Heart right ventricle (tissue), 16 donors: ENCODE data around the gene SH3TC2. TPM values are rescaled to one million over a fixed set of nuclear protein-coding genes. Genes with fewer than 3 reads are reported as not detected.
A peak's percentile ranks its signal among the peaks of the same experiment; 100 is the strongest.

ENCODE experiments used
- ATAC-seq, 8 donors: fragments of 200-7000 bp; cut with Tn5 transposase; one replicate each; pipeline ENCODE4 v1.9.1; 2020; ENCODE audit warnings: mild to moderate bottlenecking in 8 of 8, moderate library complexity in 8 of 8, moderate number of reproducible peaks in 1 of 8
- DNase-seq, 2 donors: peaks; one replicate each; pipeline ENCODE4 v3.0.0-alpha.2; 2020
- H3K27ac ChIP-seq, 10 donors: fragments of 200-600 bp; sonication (generic) in 2 of 10; one replicate each; pipeline versions ENCODE4 v1.5.0 to v1.8.0; 2020 to 2022; ENCODE audit warnings: mild to moderate bottlenecking in 3 of 10
- H3K27me3 ChIP-seq, 7 donors: fragments of 200-600 bp; one replicate each; pipeline ENCODE4 v1.8.0; 2021 to 2022; ENCODE audit warnings: mild to moderate bottlenecking in 2 of 7
- H3K36me3 ChIP-seq, 9 donors: fragments of 200-600 bp; sonication (generic) in 1 of 9; one replicate each; pipeline versions ENCODE4 v1.5.0 to v1.8.0; 2020 to 2022; ENCODE audit warnings: mild to moderate bottlenecking in 2 of 9
- H3K4me1 ChIP-seq, 9 donors: fragments of 200-600 bp; sonication (generic) in 1 of 9; one replicate each; pipeline versions ENCODE4 v1.5.0 to v1.8.0; 2020 to 2022; ENCODE audit warnings: mild to moderate bottlenecking in 4 of 9
- H3K4me3 ChIP-seq, 10 donors: fragments of 200-600 bp; sonication (generic) in 2 of 10; one replicate each; pipeline versions ENCODE4 v1.5.0 to v1.8.0; 2020 to 2022; ENCODE audit warnings: mild to moderate bottlenecking in 7 of 10, moderate library complexity in 2 of 10
- H3K9me3 ChIP-seq, 11 donors: fragments of 200-600 bp in 10 of 11; sonication (generic) in 2 of 11; one replicate each; pipeline versions ENCODE4 v1.5.0 to v1.8.0; 2013 to 2022; ENCODE audit warnings: mild to moderate bottlenecking in 2 of 11, control low read depth in 1 of 11, moderate library complexity in 1 of 11
- CTCF ChIP-seq, 9 donors: fragments of 200-600 bp; sonication (generic) in 2 of 9; IDR thresholded peaks; one replicate each; pipeline versions ENCODE4 v1.5.0 to v1.8.0; 2021 to 2022; ENCODE audit warnings: antibody characterized with exemption in 9 of 9, mild to moderate bottlenecking in 5 of 9, moderate library complexity in 1 of 9
- WGBS, 2 donors: extraction: QIAGEN DNeasy Blood & Tissue Kit; methylation state at CpG; one replicate each; pipeline ENCODE4 v1.1.7; 2013; ENCODE audit warnings: inconsistent platforms in 1 of 2; 5-methylcytosine and 5-hydroxymethylcytosine counted together
- intact Hi-C, 10 donors: fragments of 100-400 bp; cut with DNase I; formaldehyde crosslinking; loops; one replicate each; pipeline versions ENCODE4 v1.11.1 to v1.14.2; 2022
- polyA plus RNA-seq, 2 donors: library from polyadenylated mRNA; stranded (reverse); fragments of 200-250 nt; gene quantifications; one replicate each; pipeline ENCODE4 v1.2.3, GENCODE V29; 2013
- total RNA-seq, 10 donors: library from RNA; stranded (reverse); fragmentation: NEBNext Ultra II Directional in 3 of 10; extraction: Animal tissue kit (Norgen Biotek cat#: 25700) in 3 of 10; gene quantifications; one replicate each; pipeline versions ENCODE4 v1.2.1 to v1.2.4, GENCODE V29; 2021 to 2023
- donor health status: Arrhythmogenic right ventricular cardiomyopathy.
- donor health status: ischemic (EF 13 %, LVEDD 7.1; RV severe dilation, severe dysfunction).
- donor health status: healthy with polysubstance abuse.
- donor health status: DM: no; HTN: yes; CAD: no.
- donor health status: DM: no; HTN: no; CAD: no.
- donor health status: ischemic (EF 25% LVEDD 6.9; RV normal size, moderate dysfunction).
- donor health status: ischemic (EF 25% LVEDD 5.7; RV mildly dilated, moderate dysfunction).
- donor health status: healthy.
- donor health status: DM: yes; HTN: yes; CAD: no.
- donor health status: Ischemic cardiomyopathy.
- donor health status: ischemic (EF 35%, LVEDD 5.7; RV mildly dilated, moderate dysfunction).
- donor health status: nonischemic (EF 11% LVEDD 7.7; RV severe dilation, severe dysfunction).
- donor health status: DM: yes; HTN: yes; CAD: no.
- donor health status: PGD.
- donor health status: ischemic (EF 29% LVEDD 5.4; RV normal size, mild dysfunction).
- donor health status: nonischemic (EF 23%, LVEDD 6.1; RV moderate dilation, normal function).

SH3TC2 gene
- total and polyA plus RNA-seq, 12 donors = 0.91 to 13.1 (median 6.9) TPM

GRCh38 chr5:148976569-148977381, 86.1 kb downstream of the SH3TC2 start:
- H3K4me1 ChIP-seq = peaks cover 0 to 42% (median 17%) of the 10 kb centered on the region in 9 donors
- no peak overlapping the region for H3K27ac ChIP-seq
- no peaks in the 10 kb centered on the region for H3K36me3 ChIP-seq
- H3K4me3 ChIP-seq = no peak overlapping the region
- intact Hi-C loops = no loop called here
- TF ChIP-seq CTCF (IDR thresholded peaks at IDR 0.05) = no peak
- no peak for DNase-seq
- 73 to 82% methylated on average over 5 of the region's 5 CpGs for WGBS, 2 donors
- H3K27me3 ChIP-seq = no peaks in the 10 kb centered on the region
- ATAC-seq = no peak
- H3K9me3 ChIP-seq = no peaks in the 10 kb centered on the region

DNA sequence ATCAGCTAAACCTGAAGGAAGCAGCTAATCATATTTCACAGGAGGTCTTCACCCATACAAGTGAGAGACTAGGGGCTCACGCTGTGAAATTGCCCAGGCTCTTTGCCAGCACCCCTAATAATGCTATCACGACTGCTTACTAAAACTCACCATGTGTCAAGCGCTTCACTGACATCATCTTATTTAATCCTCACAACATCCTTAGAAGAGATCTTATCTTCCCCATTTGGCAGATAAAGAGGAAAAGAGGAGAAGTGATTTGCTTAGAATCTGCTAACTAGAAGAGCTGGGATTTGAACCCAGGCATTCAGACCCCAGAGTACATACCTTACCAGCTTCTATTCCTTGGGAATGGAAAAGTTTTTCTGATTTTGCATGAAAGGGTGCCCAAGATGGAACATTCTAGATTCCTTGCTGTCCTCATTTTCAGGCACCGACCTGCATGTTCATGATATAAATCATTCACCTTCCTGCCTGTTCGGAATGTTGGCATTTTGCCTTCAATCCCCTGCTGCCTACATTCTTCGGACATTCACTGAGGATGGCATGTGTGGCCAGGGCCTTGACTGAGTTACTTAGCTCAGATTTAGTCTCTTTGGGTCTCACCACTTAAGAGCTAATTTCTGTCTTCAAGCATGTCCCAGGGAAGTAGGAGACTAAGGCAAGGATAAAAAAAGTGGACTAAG, 88.1 kb downstream of the SH3TC2 start:
- Histone ChIP-seq H3K27ac (no peak overlapping the region), H3K4me3 (no peak overlapping the region), H3K27me3 (no peaks in the 10 kb centered on the region), H3K9me3 (no peaks in the 10 kb centered on the region), H3K4me1 (peaks cover 0 to 48% (median 18%) of the 10 kb centered on the region in 9 donors), H3K36me3 (no peaks in the 10 kb centered on the region)
- intact Hi-C loops = no loop called here
- no peak for DNase-seq
- ATAC-seq = no peak
- WGBS, 2 donors = 63 to 68% methylated on average over 6 of the region's 6 CpGs
- TF ChIP-seq CTCF (IDR thresholded peaks at IDR 0.05) = no peak

- intact Hi-C loops = no loop called here
- no peak for DNase-seq
- H3K27me3 ChIP-seq = no peaks in the 10 kb centered on the region
- TF ChIP-seq CTCF (IDR thresholded peaks at IDR 0.05) = no peak
- H3K4me3 ChIP-seq = no peak overlapping the region
- no peaks in the 10 kb centered on the region for H3K9me3 ChIP-seq
- H3K27ac ChIP-seq = peak overlapping the region in 8 of 10 donors; percentile 4 to 69 (median 58)
- ATAC-seq = no peak
- peaks cover 0 to 52% (median 18%) of the 10 kb centered on the region in 9 donors for H3K4me1 ChIP-seq
- 79 to 86% methylated on average over 2 of the region's 2 CpGs for WGBS, 2 donors
- H3K36me3 ChIP-seq = no peaks in the 10 kb centered on the region
Observed at GRCh38 chr5:148973455-148973854, 89.4 kb downstream of the SH3TC2 start.

DNA sequence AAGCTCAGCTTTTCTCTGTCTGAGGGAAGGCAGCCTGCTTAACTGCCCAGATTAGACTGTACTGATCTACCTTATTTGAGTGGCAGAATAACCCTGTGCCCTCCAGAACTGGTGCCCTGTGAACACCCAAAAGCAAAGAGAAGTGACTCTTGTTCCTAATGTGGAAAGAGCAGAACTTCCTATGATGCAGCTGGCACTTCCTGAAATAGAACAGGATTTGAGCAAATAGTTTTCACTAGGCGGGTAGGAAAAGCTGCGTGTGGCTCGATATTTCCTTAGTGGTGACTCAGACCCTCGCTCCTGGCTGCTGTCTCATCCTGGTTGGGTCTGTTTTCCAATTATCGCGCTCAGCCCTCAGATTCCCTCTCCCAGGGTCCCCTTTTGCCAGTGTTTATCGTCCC, 89.9 kb downstream of the SH3TC2 start:
- peak; percentile 69 to 90 (median 82) for ATAC-seq
- intact Hi-C loops = no loop called here
- Histone ChIP-seq H3K4me1 (peaks cover 0 to 52% (median 18%) of the 10 kb centered on the region in 9 donors), H3K4me3 (no peak overlapping the region), H3K27me3 (no peaks in the 10 kb centered on the region), H3K27ac (peak overlapping the region in 8 of 10 donors; percentile 10 to 69 (median 58)), H3K9me3 (no peaks in the 10 kb centered on the region), H3K36me3 (no peaks in the 10 kb centered on the region)
- WGBS, 2 donors = 24 to 43% methylated on average over 7 of the region's 7 CpGs
- no peak for TF ChIP-seq CTCF (IDR thresholded peaks at IDR 0.05)
- peak in 1 of 2 donors; percentile 53 for DNase-seq
